Stimulated activated CD8-positive, alpha-beta memory T cell treated with anti-CD3 and anti-CD28 coated beads, Interleukin-12 subunit alpha, Interleukin-12 subunit beta, amount 100 ng/mL, for 4 hours (primary cell): ENCODE results near the gene NELL2.

Experiments used
- DNase-seq: peaks from one replicate; pipeline ENCODE4 v3.0.0-alpha.2; 2020; ENCODE audit warnings: low read depth

The NELL2 gene

DNA sequence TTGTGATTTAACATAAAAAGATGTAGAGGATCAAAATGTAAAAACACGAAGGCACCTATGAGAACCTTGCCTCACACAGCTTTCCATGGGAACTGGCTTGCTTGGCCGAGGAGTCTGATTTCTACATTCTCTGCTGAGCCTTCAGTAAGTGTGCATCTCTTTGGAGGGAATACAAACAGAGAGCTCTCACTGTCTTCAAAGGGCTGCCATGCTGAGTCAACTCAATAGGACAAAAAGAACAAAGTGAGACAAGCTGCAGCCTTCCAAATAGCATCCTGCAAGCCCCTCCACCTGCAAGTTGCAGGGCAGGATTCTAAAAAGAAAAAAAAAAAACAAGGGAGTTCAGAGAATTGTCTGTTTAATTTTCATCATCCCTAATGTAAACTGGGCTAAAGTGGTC, 411.9 kb downstream of the NELL2 start:
- no peak for DNase-seq

DNA sequence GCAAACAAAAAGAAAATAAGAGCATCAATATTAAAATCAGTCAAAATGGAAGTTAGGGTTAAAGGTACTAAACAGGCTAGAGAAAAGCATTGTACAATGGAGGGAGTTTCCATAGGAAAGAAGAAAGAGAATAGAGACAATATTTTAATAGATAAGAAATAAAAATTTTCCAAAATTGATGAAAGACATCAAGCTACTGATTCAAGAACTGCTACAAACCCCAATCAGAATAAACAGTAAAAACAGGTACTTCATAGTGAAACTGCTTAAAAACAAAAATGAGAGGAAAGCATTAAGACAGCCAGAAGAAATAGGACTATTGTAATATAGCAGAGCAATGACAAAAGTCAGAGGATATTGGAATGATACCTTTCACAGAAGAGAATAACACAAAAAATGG, 413.4 kb downstream of the NELL2 start:
- DNase-seq: no peak

DNA sequence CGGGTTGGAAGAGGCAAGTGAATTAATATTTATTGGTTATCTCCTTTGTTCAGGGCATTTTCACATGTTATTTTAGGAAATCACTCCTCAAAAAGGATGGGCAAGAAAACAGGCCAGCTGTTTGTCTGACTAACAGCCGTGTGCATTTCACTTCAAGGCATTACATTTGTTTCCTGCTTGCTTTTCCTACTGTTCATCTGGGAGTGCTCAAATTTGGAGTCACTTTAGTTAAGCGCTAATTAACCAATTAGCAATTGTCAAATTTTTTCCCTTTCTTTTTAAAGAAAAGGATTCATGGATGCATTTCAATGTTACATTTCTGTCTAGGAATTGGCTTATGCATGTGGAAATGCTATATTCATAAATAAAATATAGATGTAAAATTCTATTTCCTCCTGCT, 415.9 kb downstream of the NELL2 start:
- DNase-seq: no peak

GRCh38 chr12:44459569-44459968, 416.5 kb downstream of the NELL2 start:
- DNase-seq: no peak
